Measurements from ENCODE around the gene SLC48A1. TPM values are rescaled to one million over a fixed set of nuclear protein-coding genes. Genes with fewer than 3 reads are reported as not detected.

The SLC48A1 gene
- total RNA-seq, 1 experiment from 2014 or later: 37.5 TPM

DNA sequence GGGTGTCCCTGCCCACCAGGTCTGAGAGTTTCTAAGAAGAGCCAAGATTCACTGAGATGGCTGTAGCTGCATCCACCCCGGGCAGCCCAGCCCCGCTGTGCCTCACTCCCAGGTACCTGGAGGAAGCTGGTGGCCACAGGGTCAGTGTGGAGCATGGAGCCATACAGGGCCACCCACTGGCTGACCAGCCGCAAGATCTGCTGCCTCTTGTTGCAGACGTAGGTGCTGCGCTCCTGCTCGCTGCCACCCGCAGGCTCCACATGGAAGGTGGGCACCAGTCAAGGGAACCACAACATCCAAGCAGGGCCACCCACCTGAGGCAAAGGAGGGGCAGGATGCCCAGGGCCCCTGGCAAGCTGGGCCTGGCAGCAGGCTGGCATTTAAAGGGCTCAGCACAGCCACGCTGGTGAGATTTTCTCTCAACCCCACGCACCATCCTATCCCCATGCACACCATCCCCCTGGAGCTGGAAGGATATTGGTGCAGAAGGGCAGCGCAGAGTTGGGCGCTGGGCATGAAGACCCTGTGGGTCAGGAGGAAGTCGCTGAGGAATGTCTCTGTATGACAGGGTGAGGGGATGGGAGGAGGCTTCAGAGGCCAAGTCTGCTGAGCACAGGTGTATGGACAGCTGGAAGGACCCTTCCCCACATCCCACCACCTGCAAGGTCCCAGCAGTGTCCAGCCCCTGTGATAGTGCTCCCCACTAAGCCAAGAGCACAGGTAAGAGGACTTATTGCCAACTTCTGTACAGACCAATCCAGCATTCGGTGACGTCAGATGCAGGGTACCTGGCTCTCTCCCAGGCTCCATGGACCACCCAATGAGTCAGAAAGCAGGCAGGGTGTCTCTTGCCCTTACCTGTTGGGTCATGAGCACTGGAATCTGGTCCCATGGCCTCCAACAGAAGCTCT lies 25.2 kb upstream of the SLC48A1 start:
- H3K27me3 ChIP-seq (replicated peaks; ENCODE audit: control insufficient read depth, insufficient read depth, low read length): no peaks in the 10 kb centered on the region
- H3K4me1 Mint-ChIP-seq (ENCODE audit: low read depth, unreplicated experiment): peaks cover 18% of the 10 kb centered on the region
- no peak overlapping the region for H3K4me3 ChIP-seq (ENCODE audit: low read depth, low read length)
- peaks cover 5% of the 10 kb centered on the region; the same call in 1 of the 2 replicates for H3K4me1 ChIP-seq
- BruUV-seq (replicated peaks): no TSS peak
- no peaks in the 10 kb centered on the region for H3K27me3 Mint-ChIP-seq (ENCODE audit: insufficient read depth, unreplicated experiment)
- no peaks in the 10 kb centered on the region for H3K36me3 ChIP-seq (ENCODE audit: control insufficient read depth, insufficient read depth, low read length)
- no peak overlapping the region for H3K4me3 Mint-ChIP-seq (ENCODE audit: unreplicated experiment)
- ChIA-PET CTCF (interaction anchor here (0.6 to 1.7 kb wide), 3 partner anchors 19 to 90 kb away, joined by 3 to 5 read pairs (median 4); no protein-coding TSS in a partner anchor), POLR2A (no interaction called here)
- no peak for DNase-seq
- H3K9me3 ChIP-seq: no peaks in the 10 kb centered on the region
- TF ChIP-seq, protein P1, sequence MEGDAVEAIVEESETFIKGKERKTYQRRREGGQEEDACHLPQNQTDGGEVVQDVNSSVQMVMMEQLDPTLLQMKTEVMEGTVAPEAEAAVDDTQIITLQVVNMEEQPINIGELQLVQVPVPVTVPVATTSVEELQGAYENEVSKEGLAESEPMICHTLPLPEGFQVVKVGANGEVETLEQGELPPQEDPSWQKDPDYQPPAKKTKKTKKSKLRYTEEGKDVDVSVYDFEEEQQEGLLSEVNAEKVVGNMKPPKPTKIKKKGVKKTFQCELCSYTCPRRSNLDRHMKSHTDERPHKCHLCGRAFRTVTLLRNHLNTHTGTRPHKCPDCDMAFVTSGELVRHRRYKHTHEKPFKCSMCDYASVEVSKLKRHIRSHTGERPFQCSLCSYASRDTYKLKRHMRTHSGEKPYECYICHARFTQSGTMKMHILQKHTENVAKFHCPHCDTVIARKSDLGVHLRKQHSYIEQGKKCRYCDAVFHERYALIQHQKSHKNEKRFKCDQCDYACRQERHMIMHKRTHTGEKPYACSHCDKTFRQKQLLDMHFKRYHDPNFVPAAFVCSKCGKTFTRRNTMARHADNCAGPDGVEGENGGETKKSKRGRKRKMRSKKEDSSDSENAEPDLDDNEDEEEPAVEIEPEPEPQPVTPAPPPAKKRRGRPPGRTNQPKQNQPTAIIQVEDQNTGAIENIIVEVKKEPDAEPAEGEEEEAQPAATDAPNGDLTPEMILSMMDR (IDR thresholded peaks at IDR 0.05; ENCODE audit: insufficient read depth in 1 of 2, low read depth in 1 of 2, low read length in 1 of 2, severe bottlenecking in 1 of 2, unreplicated experiment in 1 of 2): no peak
- H3K36me3 Mint-ChIP-seq (ENCODE audit: insufficient read depth, unreplicated experiment): no peaks in the 10 kb centered on the region
- intact Hi-C loops (cut with micrococcal nuclease; ENCODE audit: unreplicated experiment): no loop called here
- no peak overlapping the region for H3K27ac Mint-ChIP-seq (ENCODE audit: unreplicated experiment)
- no peaks in the 10 kb centered on the region for H3K9me3 Mint-ChIP-seq (ENCODE audit: unreplicated experiment)

DNA sequence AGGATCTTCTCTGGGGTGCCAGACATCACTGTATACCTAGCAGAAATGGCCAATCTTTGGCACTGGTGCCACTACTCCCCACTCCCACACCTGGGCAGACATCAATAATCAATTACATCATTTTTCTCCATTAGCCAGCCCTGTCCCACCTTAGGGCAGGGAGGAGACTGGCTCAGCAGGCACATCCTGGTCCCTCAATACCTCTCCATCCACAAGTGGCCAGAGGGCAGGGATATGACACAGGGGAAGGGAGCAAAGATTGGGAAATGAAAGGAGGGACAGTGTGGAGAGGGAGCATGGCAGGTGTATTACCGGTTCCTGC lies 24.6 kb upstream of the SLC48A1 start:
- Mint-ChIP-seq H3K27me3 (ENCODE audit: insufficient read depth, unreplicated experiment) (no peaks in the 10 kb centered on the region), H3K9me3 (ENCODE audit: unreplicated experiment) (no peaks in the 10 kb centered on the region), H3K4me1 (ENCODE audit: low read depth, unreplicated experiment) (peaks cover 21% of the 10 kb centered on the region), H3K36me3 (ENCODE audit: insufficient read depth, unreplicated experiment) (no peaks in the 10 kb centered on the region), H3K4me3 (ENCODE audit: unreplicated experiment) (no peak overlapping the region), H3K27ac (ENCODE audit: unreplicated experiment) (no peak overlapping the region)
- intact Hi-C loops (cut with micrococcal nuclease; ENCODE audit: unreplicated experiment): no loop called here
- Histone ChIP-seq H3K4me3 (ENCODE audit: low read depth, low read length) (no peak overlapping the region), H3K4me1 (peaks cover 9% of the 10 kb centered on the region), H3K36me3 (ENCODE audit: control insufficient read depth, insufficient read depth, low read length) (no peaks in the 10 kb centered on the region), H3K27me3 (replicated peaks; ENCODE audit: control insufficient read depth, insufficient read depth, low read length) (no peaks in the 10 kb centered on the region), H3K9me3 (no peaks in the 10 kb centered on the region)
- no peak for DNase-seq
- TF ChIP-seq, protein P1 (IDR thresholded peaks at IDR 0.05; ENCODE audit: insufficient read depth in 1 of 2, low read depth in 1 of 2, low read length in 1 of 2, severe bottlenecking in 1 of 2, unreplicated experiment in 1 of 2): no peak
- ChIA-PET POLR2A (no interaction called here), CTCF (interaction anchor here (1.7 kb wide), 1 partner anchor 90 kb away, joined by 5 read pairs; no protein-coding TSS in a partner anchor)
- BruUV-seq (replicated peaks): no TSS peak

DNA sequence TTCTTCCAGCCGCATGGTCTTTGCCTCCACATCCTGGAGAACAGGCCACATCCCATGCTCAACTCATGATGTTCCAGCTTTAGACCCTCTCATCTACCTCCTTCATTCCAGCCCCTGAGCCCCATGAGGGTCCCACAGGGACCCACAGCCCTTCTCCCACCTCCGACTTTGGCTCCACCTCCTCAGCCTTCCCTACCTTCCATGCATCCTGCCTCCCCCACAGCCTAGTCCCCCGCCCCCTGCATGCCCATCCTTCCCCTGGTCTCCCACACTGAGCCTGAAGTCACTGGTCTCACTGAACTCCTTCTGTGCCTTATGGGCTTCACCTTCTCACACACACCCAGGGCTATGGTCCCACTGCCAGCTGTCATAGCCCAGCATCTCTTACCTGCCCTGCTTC lies 24.1 kb upstream of the SLC48A1 start:
- no peak overlapping the region for H3K4me3 Mint-ChIP-seq (ENCODE audit: unreplicated experiment)
- Histone ChIP-seq H3K9me3 (no peaks in the 10 kb centered on the region), H3K4me3 (ENCODE audit: low read depth, low read length) (no peak overlapping the region), H3K36me3 (ENCODE audit: control insufficient read depth, insufficient read depth, low read length) (no peaks in the 10 kb centered on the region), H3K27me3 (replicated peaks; ENCODE audit: control insufficient read depth, insufficient read depth, low read length) (no peaks in the 10 kb centered on the region), H3K4me1 (peaks cover 13% of the 10 kb centered on the region)
- intact Hi-C loops (cut with micrococcal nuclease; ENCODE audit: unreplicated experiment): no loop called here
- no TSS peak for BruUV-seq (replicated peaks)
- TF ChIP-seq, protein P1 (IDR thresholded peaks at IDR 0.05; ENCODE audit: insufficient read depth in 1 of 2, low read depth in 1 of 2, low read length in 1 of 2, severe bottlenecking in 1 of 2, unreplicated experiment in 1 of 2): no peak
- H3K27ac Mint-ChIP-seq (ENCODE audit: unreplicated experiment): no peak overlapping the region
- no peaks in the 10 kb centered on the region for H3K27me3 Mint-ChIP-seq (ENCODE audit: insufficient read depth, unreplicated experiment)
- POLR2A ChIA-PET: no interaction called here
- DNase-seq: no peak
- H3K36me3 Mint-ChIP-seq (ENCODE audit: insufficient read depth, unreplicated experiment): no peaks in the 10 kb centered on the region
- no peaks in the 10 kb centered on the region for H3K9me3 Mint-ChIP-seq (ENCODE audit: unreplicated experiment)
- H3K4me1 Mint-ChIP-seq (ENCODE audit: low read depth, unreplicated experiment): peaks cover 21% of the 10 kb centered on the region
- CTCF ChIA-PET: no interaction called here

Data from Caco-2 (cell line).